ENCODE measurements around the gene PTPN2. TPM values are rescaled to one million over a fixed set of nuclear protein-coding genes. Genes with fewer than 3 reads are reported as not detected.

PTPN2 gene
- total RNA-seq, 6 experiments from 2014 or later: 7.5 to 41.1 (median 14.7) TPM

DNA sequence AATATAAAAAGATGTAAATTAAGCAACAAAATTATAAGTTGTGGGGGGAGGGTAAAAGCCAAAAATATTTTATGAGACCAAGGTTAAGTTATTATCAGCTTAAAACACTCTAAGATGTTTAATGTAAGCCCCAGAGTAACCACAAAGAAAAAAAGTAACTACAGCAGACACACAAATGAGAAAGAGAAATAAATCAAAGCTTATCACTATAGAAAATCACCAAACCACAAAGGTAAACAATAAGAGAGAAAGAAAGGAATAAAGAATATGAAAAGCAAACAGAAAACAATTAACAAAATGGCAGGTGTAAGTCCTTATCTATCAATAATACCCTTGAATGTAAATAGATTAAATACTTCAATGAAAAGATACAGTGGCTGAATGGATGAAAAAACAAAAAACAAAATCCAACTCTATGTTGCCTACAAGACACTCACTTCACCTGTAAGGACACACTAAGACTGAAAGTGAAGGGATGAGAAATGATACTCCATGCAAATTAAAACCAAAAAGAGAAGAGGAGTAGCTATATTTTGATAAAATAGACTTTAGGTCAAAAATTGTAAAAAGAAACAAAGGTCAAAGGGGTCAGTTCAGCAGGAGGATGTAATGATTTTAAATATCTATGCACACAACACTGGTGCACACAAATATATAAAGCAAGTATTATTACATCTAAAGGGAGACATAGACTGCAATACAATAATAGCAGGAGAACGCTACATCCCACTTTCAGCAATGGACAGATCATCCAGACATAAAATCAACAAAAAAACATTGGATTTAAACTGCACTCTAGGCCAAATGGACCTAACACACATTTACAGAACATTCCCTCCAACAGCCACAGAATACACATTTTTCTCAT is 80.7 kb downstream of the PTPN2 start:
- intact Hi-C loops (cut with DNase I): no loop called here
- no peaks in the 10 kb centered on the region for H3K9me3 ChIP-seq
- H3K27ac ChIP-seq: no peak overlapping the region
- H3K36me3 ChIP-seq: peaks cover 0 to 7% (median 2%) of the 10 kb centered on the region in 4 donors
- DNase-seq (no peak), ATAC-seq (no peak)
- H3K4me1 ChIP-seq: no peaks in the 10 kb centered on the region
- WGBS (ENCODE audit: insufficient coverage, low coverage, low lambda C conversion rate, missing lambda C conversion rate): 78% methylated on average over 1 of the region's 1 CpG
- TF ChIP-seq POLR2A (IDR thresholded peaks at IDR 0.05): no peak
- TF ChIP-seq, protein P1, sequence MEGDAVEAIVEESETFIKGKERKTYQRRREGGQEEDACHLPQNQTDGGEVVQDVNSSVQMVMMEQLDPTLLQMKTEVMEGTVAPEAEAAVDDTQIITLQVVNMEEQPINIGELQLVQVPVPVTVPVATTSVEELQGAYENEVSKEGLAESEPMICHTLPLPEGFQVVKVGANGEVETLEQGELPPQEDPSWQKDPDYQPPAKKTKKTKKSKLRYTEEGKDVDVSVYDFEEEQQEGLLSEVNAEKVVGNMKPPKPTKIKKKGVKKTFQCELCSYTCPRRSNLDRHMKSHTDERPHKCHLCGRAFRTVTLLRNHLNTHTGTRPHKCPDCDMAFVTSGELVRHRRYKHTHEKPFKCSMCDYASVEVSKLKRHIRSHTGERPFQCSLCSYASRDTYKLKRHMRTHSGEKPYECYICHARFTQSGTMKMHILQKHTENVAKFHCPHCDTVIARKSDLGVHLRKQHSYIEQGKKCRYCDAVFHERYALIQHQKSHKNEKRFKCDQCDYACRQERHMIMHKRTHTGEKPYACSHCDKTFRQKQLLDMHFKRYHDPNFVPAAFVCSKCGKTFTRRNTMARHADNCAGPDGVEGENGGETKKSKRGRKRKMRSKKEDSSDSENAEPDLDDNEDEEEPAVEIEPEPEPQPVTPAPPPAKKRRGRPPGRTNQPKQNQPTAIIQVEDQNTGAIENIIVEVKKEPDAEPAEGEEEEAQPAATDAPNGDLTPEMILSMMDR (IDR thresholded peaks at IDR 0.05): no peak
- no peaks in the 10 kb centered on the region for H3K27me3 ChIP-seq
- H3K4me3 ChIP-seq: no peak overlapping the region

DNA sequence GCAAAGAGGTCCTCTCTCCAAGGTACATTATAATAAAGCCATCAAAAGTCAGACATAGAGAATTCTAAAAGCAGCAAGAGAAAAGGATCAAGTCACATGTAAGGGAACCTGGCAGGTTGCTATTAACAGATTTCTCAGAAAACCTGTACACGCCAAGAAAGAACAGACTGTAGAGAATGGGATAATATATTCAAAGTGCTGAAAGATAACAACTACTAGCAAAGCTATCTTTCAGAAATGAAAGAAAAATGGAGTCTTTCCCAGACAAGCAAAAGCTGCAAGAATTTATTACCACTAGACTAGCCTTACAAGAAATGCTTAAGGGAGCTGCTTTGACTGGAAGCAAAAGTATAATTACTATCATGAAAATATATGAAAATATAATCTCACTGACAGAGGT is 81.5 kb downstream of the PTPN2 start:
- Histone ChIP-seq H3K4me1 (no peaks in the 10 kb centered on the region), H3K9me3 (no peaks in the 10 kb centered on the region), H3K27me3 (no peaks in the 10 kb centered on the region), H3K36me3 (peaks cover 0 to 7% (median 2%) of the 10 kb centered on the region in 4 donors), H3K4me3 (no peak overlapping the region), H3K27ac (no peak overlapping the region)
- WGBS (ENCODE audit: insufficient coverage, low coverage, low lambda C conversion rate, missing lambda C conversion rate): 100% methylated on average over 1 of the region's 1 CpG
- intact Hi-C loops (cut with DNase I): no loop called here
- no peak for DNase-seq
- no peak for ATAC-seq
- TF ChIP-seq POLR2A (IDR thresholded peaks at IDR 0.05): no peak
- TF ChIP-seq, protein P1 (IDR thresholded peaks at IDR 0.05): no peak

GRCh38 chr18:12796448-12796847 is 87.6 kb downstream of the PTPN2 start:
- Histone ChIP-seq H3K4me3 (no peak overlapping the region), H3K9me3 (no peaks in the 10 kb centered on the region), H3K27me3 (no peaks in the 10 kb centered on the region), H3K4me1 (no peaks in the 10 kb centered on the region), H3K36me3 (peaks cover 0 to 9% (median 7%) of the 10 kb centered on the region in 4 donors), H3K27ac (no peak overlapping the region)
- intact Hi-C loops (cut with DNase I): no loop called here
- ATAC-seq (no peak), DNase-seq (no peak)
- WGBS (ENCODE audit: insufficient coverage, low coverage, low lambda C conversion rate, missing lambda C conversion rate): 82% methylated on average over 3 of the region's 3 CpGs
- TF ChIP-seq POLR2A (IDR thresholded peaks at IDR 0.05): no peak
- TF ChIP-seq, protein P1 (IDR thresholded peaks at IDR 0.05): no peak

GRCh38 chr18:12791610-12792009 is 92.4 kb downstream of the PTPN2 start:
- ATAC-seq (no peak), DNase-seq (no peak)
- 90% methylated on average over 5 of the region's 5 CpGs for WGBS (ENCODE audit: insufficient coverage, low coverage, low lambda C conversion rate, missing lambda C conversion rate)
- no peak overlapping the region for H3K27ac ChIP-seq
- no peaks in the 10 kb centered on the region for H3K4me1 ChIP-seq
- no peaks in the 10 kb centered on the region for H3K27me3 ChIP-seq
- TF ChIP-seq, protein P1 (IDR thresholded peaks at IDR 0.05): no peak
- no peak for TF ChIP-seq POLR2A (IDR thresholded peaks at IDR 0.05)
- no peak overlapping the region for H3K4me3 ChIP-seq
- peaks cover 0 to 9% (median 1%) of the 10 kb centered on the region in 4 donors for H3K36me3 ChIP-seq
- H3K9me3 ChIP-seq: no peaks in the 10 kb centered on the region
- intact Hi-C loops (cut with DNase I): no loop called here

Data from right lobe of liver (tissue), 6 donors.